ENCODE measurements around the gene PKIB. TPM values are rescaled to one million over a fixed set of nuclear protein-coding genes. Genes with fewer than 3 reads are reported as not detected.

PKIB gene
- total RNA-seq, 2 donors from 2014 or later: not detected

- no peak overlapping the region for H3K4me3 Mint-ChIP-seq
- no peaks in the 10 kb centered on the region for H3K9me3 Mint-ChIP-seq
- H3K36me3 Mint-ChIP-seq: no peaks in the 10 kb centered on the region
- no peaks in the 10 kb centered on the region for H3K4me1 Mint-ChIP-seq (ENCODE audit: low read depth in 2 of 2)
- ATAC-seq (no peak), DNase-seq (ENCODE audit: low spot score) (no peak)
- H3K27ac Mint-ChIP-seq: no peak overlapping the region
- H3K27me3 Mint-ChIP-seq: no peaks in the 10 kb centered on the region
Observed at GRCh38 chr6:122660296-122660695, 50.1 kb downstream of the PKIB start.

GRCh38 chr6:122663981-122664380, 53.8 kb downstream of the PKIB start:
- Mint-ChIP-seq H3K9me3 (no peaks in the 10 kb centered on the region), H3K4me3 (no peak overlapping the region), H3K27ac (no peak overlapping the region), H3K27me3 (no peaks in the 10 kb centered on the region), H3K4me1 (ENCODE audit: low read depth in 2 of 2) (no peaks in the 10 kb centered on the region), H3K36me3 (no peaks in the 10 kb centered on the region)
- DNase-seq (ENCODE audit: low spot score): no peak
- ATAC-seq: no peak

GRCh38 chr6:122665929-122666328, 55.7 kb downstream of the PKIB start:
- no peak overlapping the region for H3K4me3 Mint-ChIP-seq
- ATAC-seq (no peak), DNase-seq (ENCODE audit: low spot score) (no peak)
- no peaks in the 10 kb centered on the region for H3K4me1 Mint-ChIP-seq (ENCODE audit: low read depth in 2 of 2)
- H3K27ac Mint-ChIP-seq: no peak overlapping the region
- H3K36me3 Mint-ChIP-seq: no peaks in the 10 kb centered on the region
- peaks cover 2% of the 10 kb centered on the region for H3K9me3 Mint-ChIP-seq
- H3K27me3 Mint-ChIP-seq: no peaks in the 10 kb centered on the region

- Mint-ChIP-seq H3K9me3 (peaks cover 2% of the 10 kb centered on the region), H3K36me3 (no peaks in the 10 kb centered on the region), H3K27ac (no peak overlapping the region), H3K4me1 (ENCODE audit: low read depth in 2 of 2) (no peaks in the 10 kb centered on the region), H3K4me3 (no peak overlapping the region), H3K27me3 (no peaks in the 10 kb centered on the region)
- DNase-seq (ENCODE audit: low spot score): no peak
- ATAC-seq: no peak
Observed at GRCh38 chr6:122666418-122666817, 56.2 kb downstream of the PKIB start.

- no peaks in the 10 kb centered on the region for H3K36me3 Mint-ChIP-seq
- H3K9me3 Mint-ChIP-seq: peaks cover 7% of the 10 kb centered on the region
- DNase-seq (ENCODE audit: low spot score) (no peak), ATAC-seq (no peak)
- no peaks in the 10 kb centered on the region for H3K27me3 Mint-ChIP-seq
- H3K27ac Mint-ChIP-seq: no peak overlapping the region
- H3K4me1 Mint-ChIP-seq (ENCODE audit: low read depth in 2 of 2): no peaks in the 10 kb centered on the region
- H3K4me3 Mint-ChIP-seq: no peak overlapping the region
Observed at GRCh38 chr6:122669418-122669817, 59.2 kb downstream of the PKIB start.

GRCh38 chr6:122669868-122670267, 59.7 kb downstream of the PKIB start:
- H3K4me3 Mint-ChIP-seq: no peak overlapping the region
- H3K27ac Mint-ChIP-seq: no peak overlapping the region
- H3K9me3 Mint-ChIP-seq: peaks cover 7% of the 10 kb centered on the region
- no peaks in the 10 kb centered on the region for H3K27me3 Mint-ChIP-seq
- ATAC-seq (no peak), DNase-seq (ENCODE audit: low spot score) (no peak)
- H3K36me3 Mint-ChIP-seq: no peaks in the 10 kb centered on the region
- H3K4me1 Mint-ChIP-seq (ENCODE audit: low read depth in 2 of 2): no peaks in the 10 kb centered on the region

GRCh38 chr6:122671251-122671650, 61.0 kb downstream of the PKIB start:
- H3K4me3 Mint-ChIP-seq: no peak overlapping the region
- H3K27me3 Mint-ChIP-seq: no peaks in the 10 kb centered on the region
- ATAC-seq (no peak), DNase-seq (ENCODE audit: low spot score) (no peak)
- no peak overlapping the region for H3K27ac Mint-ChIP-seq
- H3K4me1 Mint-ChIP-seq (ENCODE audit: low read depth in 2 of 2): no peaks in the 10 kb centered on the region
- H3K9me3 Mint-ChIP-seq: peaks cover 7% of the 10 kb centered on the region
- no peaks in the 10 kb centered on the region for H3K36me3 Mint-ChIP-seq

- Mint-ChIP-seq H3K4me1 (ENCODE audit: low read depth in 2 of 2) (no peaks in the 10 kb centered on the region), H3K36me3 (no peaks in the 10 kb centered on the region), H3K9me3 (peaks cover 7% of the 10 kb centered on the region), H3K4me3 (no peak overlapping the region), H3K27me3 (no peaks in the 10 kb centered on the region), H3K27ac (no peak overlapping the region)
- DNase-seq (ENCODE audit: low spot score) (no peak), ATAC-seq (no peak)
Observed at GRCh38 chr6:122673343-122673961, 63.2 kb downstream of the PKIB start.

- Mint-ChIP-seq H3K4me3 (no peak overlapping the region), H3K36me3 (no peaks in the 10 kb centered on the region), H3K4me1 (ENCODE audit: low read depth in 2 of 2) (no peaks in the 10 kb centered on the region), H3K27me3 (no peaks in the 10 kb centered on the region), H3K27ac (no peak overlapping the region), H3K9me3 (peaks cover 10% of the 10 kb centered on the region)
- no peak for DNase-seq (ENCODE audit: low spot score)
- ATAC-seq: no peak
Observed at GRCh38 chr6:122676146-122676545, 65.9 kb downstream of the PKIB start.

- H3K9me3 Mint-ChIP-seq: peaks cover 10% of the 10 kb centered on the region
- ATAC-seq: no peak
- H3K4me3 Mint-ChIP-seq: no peak overlapping the region
- no peaks in the 10 kb centered on the region for H3K27me3 Mint-ChIP-seq
- H3K27ac Mint-ChIP-seq: no peak overlapping the region
- no peak for DNase-seq (ENCODE audit: low spot score)
- H3K4me1 Mint-ChIP-seq (ENCODE audit: low read depth in 2 of 2): no peaks in the 10 kb centered on the region
- no peaks in the 10 kb centered on the region for H3K36me3 Mint-ChIP-seq
Observed at GRCh38 chr6:122676688-122677087, 66.5 kb downstream of the PKIB start.

- no peaks in the 10 kb centered on the region for H3K36me3 Mint-ChIP-seq
- H3K4me1 Mint-ChIP-seq (ENCODE audit: low read depth in 2 of 2): no peaks in the 10 kb centered on the region
- no peak overlapping the region for H3K27ac Mint-ChIP-seq
- no peaks in the 10 kb centered on the region for H3K27me3 Mint-ChIP-seq
- H3K4me3 Mint-ChIP-seq: no peak overlapping the region
- H3K9me3 Mint-ChIP-seq: peaks cover 10% of the 10 kb centered on the region
- DNase-seq (ENCODE audit: low spot score): no peak
- ATAC-seq: no peak
Observed at GRCh38 chr6:122677406-122677805, 67.2 kb downstream of the PKIB start.

- peaks cover 8% of the 10 kb centered on the region for H3K9me3 Mint-ChIP-seq
- no peak overlapping the region for H3K27ac Mint-ChIP-seq
- H3K27me3 Mint-ChIP-seq: no peaks in the 10 kb centered on the region
- H3K4me1 Mint-ChIP-seq (ENCODE audit: low read depth in 2 of 2): no peaks in the 10 kb centered on the region
- DNase-seq (ENCODE audit: low spot score) (no peak), ATAC-seq (no peak)
- H3K4me3 Mint-ChIP-seq: no peak overlapping the region
- no peaks in the 10 kb centered on the region for H3K36me3 Mint-ChIP-seq
Observed at GRCh38 chr6:122678841-122679240, 68.6 kb downstream of the PKIB start.

GRCh38 chr6:122681705-122682104, 71.5 kb downstream of the PKIB start:
- Mint-ChIP-seq H3K4me1 (ENCODE audit: low read depth in 2 of 2) (no peaks in the 10 kb centered on the region), H3K27ac (no peak overlapping the region), H3K4me3 (no peak overlapping the region), H3K27me3 (no peaks in the 10 kb centered on the region), H3K36me3 (no peaks in the 10 kb centered on the region), H3K9me3 (peaks cover 10% of the 10 kb centered on the region)
- ATAC-seq (no peak), DNase-seq (ENCODE audit: low spot score) (no peak)

GRCh38 chr6:122683989-122684651, 73.9 kb downstream of the PKIB start:
- H3K36me3 Mint-ChIP-seq: no peaks in the 10 kb centered on the region
- DNase-seq (ENCODE audit: low spot score): no peak
- no peaks in the 10 kb centered on the region for H3K27me3 Mint-ChIP-seq
- no peaks in the 10 kb centered on the region for H3K4me1 Mint-ChIP-seq (ENCODE audit: low read depth in 2 of 2)
- H3K27ac Mint-ChIP-seq: no peak overlapping the region
- H3K9me3 Mint-ChIP-seq: peaks cover 10% of the 10 kb centered on the region
- H3K4me3 Mint-ChIP-seq: no peak overlapping the region
- no peak for ATAC-seq

- Mint-ChIP-seq H3K27ac (no peak overlapping the region), H3K4me1 (ENCODE audit: low read depth in 2 of 2) (no peaks in the 10 kb centered on the region), H3K36me3 (no peaks in the 10 kb centered on the region), H3K4me3 (no peak overlapping the region), H3K9me3 (peaks cover 17% of the 10 kb centered on the region), H3K27me3 (peaks cover 0 to under 1% of the 10 kb centered on the region in 2 donors)
- no peak for DNase-seq (ENCODE audit: low spot score)
- ATAC-seq: no peak
Observed at GRCh38 chr6:122692175-122692598, 82.0 kb downstream of the PKIB start.
